Thoracic aorta (tissue), 2 donors: Measurements from ENCODE around the gene MIPOL1. TPM values are rescaled to one million over a fixed set of nuclear protein-coding genes. Genes with fewer than 3 reads are reported as not detected.
"Not testable (repeated sequence)": the region's sequence is repeated elsewhere in the genome, so short reads cannot be mapped to it uniquely, and the experiment has no call there.

Source experiments
- ATAC-seq: fragments of 150-250 bp; one replicate; pipeline ENCODE4 v1.8.0; 2017; ENCODE audit warnings: low read depth; ENCODE audit not compliant: insufficient number of reproducible peaks, low FRiP score
- DNase-seq: peaks from one replicate; pipeline ENCODE4 v3.0.0-alpha.2; 2020; ENCODE audit warnings: low spot score
- H3K27ac ChIP-seq, 2 donors: fragments of 200-600 bp; sonication (generic); 1 replicate in 1 of 2; 2 replicates in 1 of 2; pipeline ENCODE4 v1.5.1; 2016; ENCODE audit warnings: mild to moderate bottlenecking in 2 of 2, moderate library complexity in 2 of 2
- H3K27me3 ChIP-seq: fragments of 200-600 bp; sonication (generic); replicated peaks from 2 replicates; pipeline ENCODE4 v1.6.0; 2016; ENCODE audit warnings: mild to moderate bottlenecking; ENCODE audit not compliant: insufficient read depth
- H3K36me3 ChIP-seq: fragments of 200-600 bp; sonication (generic); one replicate; pipeline ENCODE4 v1.5.1; 2016
- H3K4me1 ChIP-seq, 2 donors: fragments of 200-600 bp; sonication (generic); 1 replicate in 1 of 2; 2 replicates in 1 of 2; pipeline versions ENCODE4 v1.5.1 to v1.6.0; 2016; ENCODE audit warnings: low read depth in 2 of 2, mild to moderate bottlenecking in 1 of 2; ENCODE audit not compliant: control insufficient read depth in 1 of 2
- H3K4me3 ChIP-seq: fragments of 200-600 bp; sonication (generic); 2 replicates; pipeline ENCODE4 v1.5.1; 2016; ENCODE audit warnings: mild to moderate bottlenecking
- H3K9me3 ChIP-seq: fragments of 200-600 bp; sonication (generic); 2 replicates; pipeline ENCODE4 v1.5.1; 2016
- total RNA-seq, 2 donors: library from RNA; depleted of rRNA; stranded (reverse); fragments of >200 nt; gene quantifications; one replicate each; pipeline versions ENCODE4 v1.1.0 to v1.2.3, GENCODE V29; 2016
- TF ChIP-seq, protein P1 (sequence below): fragments of 200-600 bp; sonication (generic); IDR thresholded peaks from one replicate; pipeline ENCODE4 v1.5.1; 2019; ENCODE audit warnings: antibody characterized with exemption

MIPOL1 gene
- total RNA-seq, 2 donors from 2014 or later, result 13.1 to 16.8 TPM

DNA sequence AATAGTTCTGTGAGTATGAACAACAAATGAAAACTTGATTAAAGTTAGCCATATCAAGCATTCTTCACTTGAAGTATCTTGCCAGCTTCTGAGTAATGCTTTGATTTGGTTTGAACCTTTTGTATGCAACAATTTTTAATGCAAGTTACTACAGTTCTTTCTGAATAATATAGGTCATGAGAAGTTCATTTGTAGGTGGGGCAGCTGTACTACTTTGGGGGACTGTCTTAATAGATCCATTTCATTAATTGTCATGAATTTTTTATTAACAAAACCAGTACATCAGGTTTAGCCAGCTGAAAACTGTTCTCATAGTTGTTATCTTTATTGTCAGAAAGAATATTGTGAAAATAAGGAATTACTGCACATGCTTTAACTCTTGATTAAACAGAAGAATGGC, 254.6 kb downstream of the MIPOL1 start:
- DNase-seq (no peak), ATAC-seq (no peak)
- no peaks in the 10 kb centered on the region for H3K27me3 ChIP-seq
- TF ChIP-seq, protein P1, sequence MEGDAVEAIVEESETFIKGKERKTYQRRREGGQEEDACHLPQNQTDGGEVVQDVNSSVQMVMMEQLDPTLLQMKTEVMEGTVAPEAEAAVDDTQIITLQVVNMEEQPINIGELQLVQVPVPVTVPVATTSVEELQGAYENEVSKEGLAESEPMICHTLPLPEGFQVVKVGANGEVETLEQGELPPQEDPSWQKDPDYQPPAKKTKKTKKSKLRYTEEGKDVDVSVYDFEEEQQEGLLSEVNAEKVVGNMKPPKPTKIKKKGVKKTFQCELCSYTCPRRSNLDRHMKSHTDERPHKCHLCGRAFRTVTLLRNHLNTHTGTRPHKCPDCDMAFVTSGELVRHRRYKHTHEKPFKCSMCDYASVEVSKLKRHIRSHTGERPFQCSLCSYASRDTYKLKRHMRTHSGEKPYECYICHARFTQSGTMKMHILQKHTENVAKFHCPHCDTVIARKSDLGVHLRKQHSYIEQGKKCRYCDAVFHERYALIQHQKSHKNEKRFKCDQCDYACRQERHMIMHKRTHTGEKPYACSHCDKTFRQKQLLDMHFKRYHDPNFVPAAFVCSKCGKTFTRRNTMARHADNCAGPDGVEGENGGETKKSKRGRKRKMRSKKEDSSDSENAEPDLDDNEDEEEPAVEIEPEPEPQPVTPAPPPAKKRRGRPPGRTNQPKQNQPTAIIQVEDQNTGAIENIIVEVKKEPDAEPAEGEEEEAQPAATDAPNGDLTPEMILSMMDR, result no peak
- no peaks in the 10 kb centered on the region for H3K36me3 ChIP-seq
- no peak overlapping the region for H3K27ac ChIP-seq
- no peak overlapping the region for H3K4me3 ChIP-seq
- no peaks in the 10 kb centered on the region for H3K9me3 ChIP-seq
- H3K4me1 ChIP-seq, result no peaks in the 10 kb centered on the region

DNA sequence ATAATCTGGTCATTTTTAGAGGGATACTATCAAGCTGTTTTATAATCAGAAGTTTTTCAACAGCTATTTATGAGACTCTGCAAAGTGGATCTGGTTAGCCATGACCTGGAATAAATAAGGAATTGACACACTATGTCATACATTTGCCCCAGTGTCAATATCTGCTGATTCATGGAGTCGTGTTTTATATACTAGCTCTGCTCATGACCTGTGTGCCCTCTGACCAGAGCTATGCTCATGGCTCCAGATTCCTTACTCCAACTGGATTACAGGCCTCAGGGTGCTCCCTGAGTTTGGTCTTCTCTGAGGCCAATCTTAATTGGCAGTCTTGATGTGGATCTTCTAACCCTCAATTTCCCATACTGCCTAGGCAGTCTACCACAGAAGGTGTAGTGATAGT, 256.2 kb downstream of the MIPOL1 start:
- Histone ChIP-seq H3K27me3 (no peaks in the 10 kb centered on the region), H3K4me3 (no peak overlapping the region), H3K4me1 (no peaks in the 10 kb centered on the region), H3K36me3 (no peaks in the 10 kb centered on the region), H3K9me3 (no peaks in the 10 kb centered on the region), H3K27ac (no peak overlapping the region)
- ATAC-seq, result no peak
- no peak for DNase-seq
- TF ChIP-seq, protein P1, result no peak

DNA sequence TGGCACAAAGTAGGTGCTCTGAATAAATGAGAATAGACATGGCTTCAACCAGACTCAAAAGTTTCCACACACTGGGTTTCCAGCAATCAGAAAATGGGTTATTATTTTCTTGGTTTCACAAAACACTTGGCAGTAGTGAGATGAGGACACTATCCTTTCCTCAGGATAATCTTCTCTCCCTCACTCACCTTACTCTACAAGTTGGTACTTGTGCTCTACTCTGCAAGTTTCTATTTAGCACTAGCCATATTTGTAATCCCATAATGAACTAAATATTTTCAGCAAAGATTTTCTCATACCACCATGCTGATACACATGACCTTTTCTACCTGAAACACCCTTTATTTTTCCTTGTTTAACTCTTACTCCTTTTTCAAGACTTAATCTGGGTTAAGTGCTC, 259.6 kb downstream of the MIPOL1 start:
- no peaks in the 10 kb centered on the region for H3K27me3 ChIP-seq
- no peaks in the 10 kb centered on the region for H3K9me3 ChIP-seq
- no peak overlapping the region for H3K27ac ChIP-seq
- H3K36me3 ChIP-seq, result no peaks in the 10 kb centered on the region
- TF ChIP-seq, protein P1, result no peak
- no peak for ATAC-seq
- H3K4me3 ChIP-seq, result no peak overlapping the region
- H3K4me1 ChIP-seq, result no peaks in the 10 kb centered on the region
- DNase-seq, result no peak

DNA sequence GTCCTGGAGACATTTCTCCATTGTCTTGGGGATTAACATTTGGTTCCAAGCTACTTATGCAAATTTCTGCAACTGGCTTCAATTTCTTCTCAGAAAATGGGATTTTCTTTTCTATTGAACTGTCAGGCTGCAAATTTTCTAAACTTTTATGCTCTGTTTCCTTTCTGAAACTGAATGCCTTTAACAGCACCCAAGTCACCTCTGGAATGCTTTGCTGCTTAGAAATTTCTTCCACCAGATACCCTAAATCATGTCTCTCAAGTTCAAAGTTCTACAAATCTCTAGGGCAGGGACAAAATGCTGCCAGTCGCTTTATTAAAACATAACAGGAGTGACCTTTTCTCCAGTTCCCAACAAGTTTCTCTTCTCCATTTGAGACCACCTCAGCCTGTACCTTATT, 264.7 kb downstream of the MIPOL1 start:
- not testable (repeated sequence) for H3K27ac ChIP-seq, H3K36me3 ChIP-seq, H3K4me3 ChIP-seq, H3K4me1 ChIP-seq, H3K9me3 ChIP-seq, ATAC-seq, H3K27me3 ChIP-seq, DNase-seq

DNA sequence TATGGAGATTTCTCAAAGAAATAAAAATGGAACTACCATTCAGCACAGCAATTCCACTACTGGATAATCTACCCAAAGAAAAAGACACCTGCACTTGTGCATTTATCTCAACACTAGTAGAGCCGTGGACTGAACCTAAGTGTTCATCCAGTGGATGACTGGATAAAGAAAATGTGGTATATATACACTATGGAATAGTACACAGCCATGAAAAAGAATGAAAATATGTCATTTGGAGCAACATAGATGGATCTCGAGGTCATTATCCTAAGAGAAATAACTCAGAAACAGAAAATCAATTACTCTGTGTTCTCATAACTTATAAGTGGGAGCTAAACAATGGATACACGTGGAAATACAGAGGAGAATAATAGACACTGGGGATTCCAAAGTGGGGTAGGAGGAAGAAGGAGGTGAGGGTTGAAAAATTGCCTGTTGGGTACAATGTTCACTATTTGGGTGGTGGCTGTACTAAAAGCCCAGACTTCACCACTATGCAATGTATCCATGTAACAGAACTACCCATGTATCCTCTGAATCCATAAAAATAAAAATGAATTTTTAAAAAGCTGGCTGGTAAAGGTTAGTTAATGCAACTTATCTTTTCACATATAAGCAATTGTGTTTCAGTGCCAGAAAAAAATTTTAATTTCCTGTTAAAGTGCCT, 266.6 kb downstream of the MIPOL1 start:
- H3K9me3 ChIP-seq, result peaks cover 2% of the 10 kb centered on the region
- no peak for ATAC-seq

More for the DNA sequence above, 266.6 kb downstream of the MIPOL1 start:
- H3K36me3 ChIP-seq, result no peaks in the 10 kb centered on the region
- H3K27me3 ChIP-seq, result no peaks in the 10 kb centered on the region
- no peak for DNase-seq
- no peak overlapping the region for H3K27ac ChIP-seq
- TF ChIP-seq, protein P1, result no peak
- no peak overlapping the region for H3K4me3 ChIP-seq
- H3K4me1 ChIP-seq, result no peaks in the 10 kb centered on the region
